GM13977 (cell line): Measurements from ENCODE around the gene DIAPH2.

Experiments
- DNase-seq: peaks from one replicate; pipeline ENCODE4 v3.0.0; 2012; ENCODE audit warnings: low spot score
- in situ Hi-C: fragments of 300-500 bp; cut with MboI; formaldehyde crosslinking; loops from one replicate; pipeline ENCODE4 v1.12.0; 2022; ENCODE audit warnings: low sequenced_read_pairs, low pct_unique_long_range_greater_than_20kb, mixed read lengths, inconsistent platforms; ENCODE audit not compliant: unreplicated experiment
- TF ChIP-seq, protein P1 (sequence below): IDR thresholded peaks from 2 replicates; pipeline ENCODE4 v1.5.1; 2012; ENCODE audit warnings: mild to moderate bottlenecking, control low read depth; ENCODE audit not compliant: insufficient read depth; ENCODE audit errors: extremely low read depth, missing control alignments

The DIAPH2 gene

DNA sequence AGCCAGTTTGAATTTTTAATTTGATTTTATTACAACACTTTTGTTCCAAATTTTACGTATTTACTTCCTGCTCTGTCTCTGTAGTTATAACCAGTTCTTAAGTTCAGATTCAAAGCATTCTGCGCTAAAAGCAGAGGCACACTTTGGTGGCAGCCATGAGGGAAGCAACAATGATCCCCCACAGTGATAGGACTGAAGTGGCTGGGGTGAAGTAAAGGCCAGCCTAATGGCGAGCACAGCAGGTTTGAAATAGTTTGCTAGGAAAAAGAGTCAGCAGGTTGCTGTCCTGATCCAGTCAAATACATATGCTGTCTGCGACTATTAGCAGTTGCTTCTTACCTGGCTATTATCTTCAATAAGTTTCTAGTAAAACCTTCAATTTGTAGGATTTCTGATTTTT is 375.4 kb downstream of the DIAPH2 start:
- no peak for DNase-seq
- TF ChIP-seq, protein P1, sequence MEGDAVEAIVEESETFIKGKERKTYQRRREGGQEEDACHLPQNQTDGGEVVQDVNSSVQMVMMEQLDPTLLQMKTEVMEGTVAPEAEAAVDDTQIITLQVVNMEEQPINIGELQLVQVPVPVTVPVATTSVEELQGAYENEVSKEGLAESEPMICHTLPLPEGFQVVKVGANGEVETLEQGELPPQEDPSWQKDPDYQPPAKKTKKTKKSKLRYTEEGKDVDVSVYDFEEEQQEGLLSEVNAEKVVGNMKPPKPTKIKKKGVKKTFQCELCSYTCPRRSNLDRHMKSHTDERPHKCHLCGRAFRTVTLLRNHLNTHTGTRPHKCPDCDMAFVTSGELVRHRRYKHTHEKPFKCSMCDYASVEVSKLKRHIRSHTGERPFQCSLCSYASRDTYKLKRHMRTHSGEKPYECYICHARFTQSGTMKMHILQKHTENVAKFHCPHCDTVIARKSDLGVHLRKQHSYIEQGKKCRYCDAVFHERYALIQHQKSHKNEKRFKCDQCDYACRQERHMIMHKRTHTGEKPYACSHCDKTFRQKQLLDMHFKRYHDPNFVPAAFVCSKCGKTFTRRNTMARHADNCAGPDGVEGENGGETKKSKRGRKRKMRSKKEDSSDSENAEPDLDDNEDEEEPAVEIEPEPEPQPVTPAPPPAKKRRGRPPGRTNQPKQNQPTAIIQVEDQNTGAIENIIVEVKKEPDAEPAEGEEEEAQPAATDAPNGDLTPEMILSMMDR: no peak
- in situ Hi-C loops: no loop called here

DNA sequence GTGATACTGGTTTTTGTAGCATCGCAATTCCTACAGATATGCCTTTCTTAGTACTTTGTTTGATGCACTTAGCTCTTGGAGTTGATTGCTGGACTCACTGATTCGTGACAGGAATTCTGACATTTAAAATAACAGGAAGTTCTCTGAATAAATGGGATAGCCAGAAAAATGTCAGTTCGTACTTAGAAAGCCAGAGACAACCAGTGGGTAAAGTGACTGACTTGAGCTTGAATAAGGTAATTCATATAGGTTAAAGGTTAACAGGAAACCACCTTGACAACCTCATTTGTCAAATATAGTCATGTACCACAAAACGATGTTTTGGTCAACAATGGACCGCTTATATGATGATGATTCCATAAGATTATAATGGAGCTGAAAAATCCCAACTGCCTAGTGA is 380.4 kb downstream of the DIAPH2 start:
- no peak for DNase-seq
- TF ChIP-seq, protein P1: no peak
- in situ Hi-C loops: no loop called here

DNA sequence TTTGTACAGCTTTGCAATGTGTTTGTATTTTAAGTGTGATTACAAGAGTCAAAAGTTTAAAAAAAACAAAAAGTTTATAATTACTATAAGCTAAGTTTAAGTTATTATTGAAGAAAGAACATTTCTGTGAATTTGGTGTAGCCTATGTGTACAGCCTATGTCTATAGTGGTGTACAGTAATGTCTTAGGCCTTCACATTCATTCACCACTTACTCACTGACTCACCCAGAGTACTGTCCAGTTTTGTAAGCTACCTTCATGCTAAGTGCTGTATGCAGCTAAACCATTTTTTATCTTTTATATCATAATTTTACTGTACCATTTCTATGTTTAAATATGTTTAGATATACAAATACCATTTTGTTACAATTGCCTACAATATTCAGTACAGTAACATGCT is 381.3 kb downstream of the DIAPH2 start:
- TF ChIP-seq, protein P1: no peak
- in situ Hi-C loops: no loop called here
- no peak for DNase-seq

DNA sequence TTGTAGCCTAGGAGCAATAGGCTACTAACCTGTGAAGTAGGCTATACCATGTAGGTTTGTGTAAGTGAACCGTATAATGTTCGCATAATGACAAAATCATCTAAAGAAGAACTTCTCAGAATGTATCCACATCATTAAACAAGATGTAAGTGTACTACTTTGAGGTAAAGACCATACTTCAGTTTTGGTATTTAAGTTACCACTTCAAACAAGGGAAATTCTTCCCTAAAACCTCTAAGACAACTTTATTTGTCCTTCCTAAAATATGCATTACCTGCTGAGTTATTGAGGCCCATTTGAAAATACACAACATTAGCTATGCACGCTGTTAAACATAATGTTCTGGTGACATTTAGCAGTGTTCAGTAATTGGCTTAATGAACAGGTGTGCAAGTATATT is 381.7 kb downstream of the DIAPH2 start:
- in situ Hi-C loops: no loop called here
- TF ChIP-seq, protein P1: no peak
- DNase-seq: no peak

DNA sequence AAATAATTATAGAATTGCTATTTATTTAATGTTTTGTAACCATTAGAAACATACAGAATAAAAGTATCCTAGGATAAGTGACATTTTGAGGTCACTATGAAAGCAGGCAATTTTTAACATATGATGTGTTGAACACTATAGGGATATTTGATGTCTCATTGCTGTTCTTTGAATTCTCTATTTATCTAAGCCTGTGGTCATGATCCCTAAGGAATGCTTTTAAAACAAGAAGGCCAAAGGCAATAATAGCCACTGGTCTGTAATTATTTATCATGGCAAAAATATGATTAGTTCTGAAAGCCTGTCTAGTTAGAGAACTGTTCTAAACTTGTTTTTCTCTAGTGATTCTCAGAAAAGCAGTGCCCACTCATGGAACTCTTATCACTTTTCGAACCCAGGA is 385.7 kb downstream of the DIAPH2 start:
- no peak for DNase-seq
- TF ChIP-seq, protein P1: no peak
- in situ Hi-C loops: no loop called here

DNA sequence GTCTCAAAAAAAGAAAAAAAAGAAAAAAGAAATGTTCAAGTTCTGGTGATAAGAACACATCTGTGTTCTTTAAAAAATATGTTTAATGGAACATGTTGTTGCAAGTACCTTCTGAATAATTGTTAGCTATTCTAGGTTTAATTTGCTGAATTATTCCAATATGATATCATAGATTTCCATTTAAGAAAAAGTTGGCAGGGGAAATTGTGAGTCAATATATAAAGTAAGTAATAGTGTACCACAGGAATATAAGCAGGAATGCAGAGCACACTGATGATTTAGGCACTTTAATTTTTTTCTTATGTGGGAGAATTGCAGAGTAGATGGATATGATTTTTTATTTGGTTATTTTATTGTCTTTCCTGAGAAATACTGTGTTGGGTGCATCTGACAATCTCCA is 389.8 kb downstream of the DIAPH2 start:
- TF ChIP-seq, protein P1: no peak
- no peak for DNase-seq
- in situ Hi-C loops: no loop called here

DNA sequence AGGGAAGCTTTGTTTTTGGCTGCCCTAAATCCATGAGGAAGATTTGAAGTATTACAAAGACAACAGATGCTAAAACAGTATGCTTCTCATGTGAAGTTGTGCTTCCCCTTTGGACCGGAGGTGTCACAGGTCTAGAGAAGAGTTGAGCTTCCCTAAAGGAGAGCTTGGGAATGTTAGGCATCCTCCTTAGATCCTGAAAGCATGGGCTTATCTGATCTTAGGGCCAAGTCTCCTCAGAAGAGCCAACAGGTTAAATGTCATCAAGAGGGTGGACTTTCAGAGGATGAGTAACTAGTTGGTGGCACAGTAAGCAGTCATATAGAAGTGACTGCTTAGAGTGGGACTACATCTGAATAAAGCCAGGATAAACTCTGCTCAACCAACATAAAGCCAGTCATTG is 404.5 kb downstream of the DIAPH2 start:
- DNase-seq: no peak
- in situ Hi-C loops: no loop called here
- TF ChIP-seq, protein P1: no peak
